Measurements from ENCODE around the gene KCNQ2. TPM values are rescaled to one million over a fixed set of nuclear protein-coding genes. Genes with fewer than 3 reads are reported as not detected.

KCNQ2 gene
- polyA plus RNA-seq, 3 donors: not detected

GRCh38 chr20:63372971-63373885 lies 99.2 kb downstream of the KCNQ2 start:
- no peak overlapping the region for H3K27ac ChIP-seq (ENCODE audit: low read depth in 1 of 2, low read length in 2 of 2)
- H3K9ac ChIP-seq (ENCODE audit: insufficient read depth, low read length, poor library complexity, severe bottlenecking): no peak overlapping the region
- intact Hi-C loops (cut with micrococcal nuclease): no loop called here
- H3K4me1 Mint-ChIP-seq: no peaks in the 10 kb centered on the region
- H3K4me3 Mint-ChIP-seq: no peak overlapping the region
- H2AFZ ChIP-seq (ENCODE audit: insufficient read depth, low read depth, low read length, poor library complexity, severe bottlenecking): no peak overlapping the region
- peak overlapping the region in 1 of 7 donors; percentile 20 for H3K27ac Mint-ChIP-seq
- no peaks in the 10 kb centered on the region for H3K9me3 ChIP-seq (replicated peaks in 1 of 2; ENCODE audit: control insufficient read depth in 1 of 2, insufficient read depth in 1 of 2, low read length in 2 of 2)
- H3K27me3 ChIP-seq (ENCODE audit: control insufficient read depth in 2 of 2, insufficient read depth in 2 of 2, low read length in 2 of 2): peaks cover 0 to 16% of the 10 kb centered on the region in 2 donors
- TF ChIP-seq, protein P1, sequence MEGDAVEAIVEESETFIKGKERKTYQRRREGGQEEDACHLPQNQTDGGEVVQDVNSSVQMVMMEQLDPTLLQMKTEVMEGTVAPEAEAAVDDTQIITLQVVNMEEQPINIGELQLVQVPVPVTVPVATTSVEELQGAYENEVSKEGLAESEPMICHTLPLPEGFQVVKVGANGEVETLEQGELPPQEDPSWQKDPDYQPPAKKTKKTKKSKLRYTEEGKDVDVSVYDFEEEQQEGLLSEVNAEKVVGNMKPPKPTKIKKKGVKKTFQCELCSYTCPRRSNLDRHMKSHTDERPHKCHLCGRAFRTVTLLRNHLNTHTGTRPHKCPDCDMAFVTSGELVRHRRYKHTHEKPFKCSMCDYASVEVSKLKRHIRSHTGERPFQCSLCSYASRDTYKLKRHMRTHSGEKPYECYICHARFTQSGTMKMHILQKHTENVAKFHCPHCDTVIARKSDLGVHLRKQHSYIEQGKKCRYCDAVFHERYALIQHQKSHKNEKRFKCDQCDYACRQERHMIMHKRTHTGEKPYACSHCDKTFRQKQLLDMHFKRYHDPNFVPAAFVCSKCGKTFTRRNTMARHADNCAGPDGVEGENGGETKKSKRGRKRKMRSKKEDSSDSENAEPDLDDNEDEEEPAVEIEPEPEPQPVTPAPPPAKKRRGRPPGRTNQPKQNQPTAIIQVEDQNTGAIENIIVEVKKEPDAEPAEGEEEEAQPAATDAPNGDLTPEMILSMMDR (IDR thresholded peaks at IDR 0.05): no peak
- H4K20me1 ChIP-seq (ENCODE audit: insufficient read depth, low read length): no peaks in the 10 kb centered on the region
- no peaks in the 10 kb centered on the region for H3K4me1 ChIP-seq (ENCODE audit: control insufficient read depth in 1 of 2, insufficient read depth in 2 of 2, low read length in 2 of 2)
- peaks cover 14 to 31% (median 14%) of the 10 kb centered on the region in 3 donors for H3K27me3 Mint-ChIP-seq (ENCODE audit: low read depth in 3 of 3)
- no peak overlapping the region for H3K4me3 ChIP-seq (replicated peaks in 1 of 3; ENCODE audit: low read depth in 2 of 3, low read length in 3 of 3)
- H3K9me3 Mint-ChIP-seq: peaks cover 0 to 2% (median 0%) of the 10 kb centered on the region in 7 donors
- H3K36me3 Mint-ChIP-seq: no peaks in the 10 kb centered on the region
- no peaks in the 10 kb centered on the region for H3K36me3 ChIP-seq (replicated peaks in 1 of 2; ENCODE audit: control insufficient read depth in 1 of 2, insufficient read depth in 2 of 2, low read length in 2 of 2)
- WGBS (ENCODE audit: insufficient coverage): 78% methylated on average over 32 of the region's 34 CpGs
- H3K79me2 ChIP-seq (ENCODE audit: insufficient read depth, low read length): no peaks in the 10 kb centered on the region
- no peak for DNase-seq
- no peak overlapping the region for H3K4me2 ChIP-seq (replicated peaks; ENCODE audit: extremely low read depth, low read length, poor library complexity, severe bottlenecking)

DNA sequence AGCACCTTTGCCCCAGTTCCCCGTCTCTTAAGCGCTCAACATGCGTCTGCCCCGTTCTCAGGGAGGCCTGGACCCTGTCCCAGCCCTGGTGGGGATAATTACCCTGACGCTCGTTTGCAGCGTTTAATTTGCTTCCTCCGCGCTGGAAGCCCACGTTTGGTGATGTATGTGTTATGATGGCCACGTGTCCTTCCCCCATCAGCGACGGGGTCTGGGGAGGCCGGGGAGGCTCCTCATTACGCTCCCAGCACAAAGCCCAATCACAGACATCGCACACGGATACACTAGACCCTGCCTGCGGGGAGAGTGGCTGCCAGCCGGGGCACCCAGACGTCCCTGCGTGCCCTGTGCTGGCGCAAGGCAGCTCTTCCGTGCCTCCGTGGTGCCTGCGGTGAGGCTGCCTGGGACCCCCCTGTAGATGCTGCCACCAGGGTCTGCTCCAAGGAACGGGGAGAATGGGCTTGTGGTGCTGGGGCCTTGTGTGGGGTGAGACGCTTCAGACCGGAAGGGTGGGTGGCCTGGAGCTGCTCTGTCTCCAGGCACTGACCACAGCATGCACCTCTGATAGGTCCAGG lies 101.1 kb downstream of the KCNQ2 start:
- intact Hi-C loops (cut with micrococcal nuclease): no loop called here
- DNase-seq: no peak
- Histone ChIP-seq H3K79me2 (ENCODE audit: insufficient read depth, low read length) (no peaks in the 10 kb centered on the region), H3K36me3 (replicated peaks in 1 of 2; ENCODE audit: control insufficient read depth in 1 of 2, insufficient read depth in 2 of 2, low read length in 2 of 2) (no peaks in the 10 kb centered on the region), H3K27me3 (ENCODE audit: control insufficient read depth in 2 of 2, insufficient read depth in 2 of 2, low read length in 2 of 2) (peaks cover 0 to 1% of the 10 kb centered on the region in 2 donors), H2AFZ (ENCODE audit: insufficient read depth, low read depth, low read length, poor library complexity, severe bottlenecking) (no peak overlapping the region), H3K4me3 (replicated peaks in 1 of 3; ENCODE audit: low read depth in 2 of 3, low read length in 3 of 3) (no peak overlapping the region), H3K9ac (ENCODE audit: insufficient read depth, low read length, poor library complexity, severe bottlenecking) (no peak overlapping the region), H3K4me2 (replicated peaks; ENCODE audit: extremely low read depth, low read length, poor library complexity, severe bottlenecking) (no peak overlapping the region), H3K27ac (ENCODE audit: low read depth in 1 of 2, low read length in 2 of 2) (no peak overlapping the region), H3K9me3 (replicated peaks in 1 of 2; ENCODE audit: control insufficient read depth in 1 of 2, insufficient read depth in 1 of 2, low read length in 2 of 2) (no peaks in the 10 kb centered on the region), H4K20me1 (ENCODE audit: insufficient read depth, low read length) (no peaks in the 10 kb centered on the region), H3K4me1 (ENCODE audit: control insufficient read depth in 1 of 2, insufficient read depth in 2 of 2, low read length in 2 of 2) (no peaks in the 10 kb centered on the region)
- Mint-ChIP-seq H3K4me3 (no peak overlapping the region), H3K36me3 (no peaks in the 10 kb centered on the region), H3K9me3 (peaks cover 0 to 2% (median 0%) of the 10 kb centered on the region in 7 donors), H3K4me1 (no peaks in the 10 kb centered on the region), H3K27me3 (ENCODE audit: low read depth in 3 of 3) (peaks cover 4 to 14% (median 5%) of the 10 kb centered on the region in 3 donors), H3K27ac (no peak overlapping the region)
- WGBS (ENCODE audit: insufficient coverage): 81% methylated on average over 23 of the region's 28 CpGs
- TF ChIP-seq, protein P1 (IDR thresholded peaks at IDR 0.05): no peak
